Umbilical cord (tissue), 2 donors: ENCODE results near the gene PEX14. TPM values are rescaled to one million over a fixed set of nuclear protein-coding genes. Genes with fewer than 3 reads are reported as not detected.
"Not testable (repeated sequence)": the region's sequence is repeated elsewhere in the genome, so short reads cannot be mapped to it uniquely, and the experiment has no call there.

Experiments
- DNase-seq: peaks from one replicate; pipeline ENCODE4 v3.0.0-alpha.2; 2015; ENCODE audit warnings: low spot score
- total RNA-seq: library from RNA; depleted of rRNA; stranded (reverse); fragments of >200 nt; gene quantifications from one replicate; pipeline ENCODE4 v1.2.3, GENCODE V29; 2014; ENCODE audit warnings: low replicate concordance; ENCODE audit not compliant: insufficient read depth

PEX14 gene
- total RNA-seq, 1 donor from 2014 or later = 22.1 TPM

GRCh38 chr1:10450836-10451235, 23.9 kb upstream of the PEX14 start:
- no peak for DNase-seq

DNA sequence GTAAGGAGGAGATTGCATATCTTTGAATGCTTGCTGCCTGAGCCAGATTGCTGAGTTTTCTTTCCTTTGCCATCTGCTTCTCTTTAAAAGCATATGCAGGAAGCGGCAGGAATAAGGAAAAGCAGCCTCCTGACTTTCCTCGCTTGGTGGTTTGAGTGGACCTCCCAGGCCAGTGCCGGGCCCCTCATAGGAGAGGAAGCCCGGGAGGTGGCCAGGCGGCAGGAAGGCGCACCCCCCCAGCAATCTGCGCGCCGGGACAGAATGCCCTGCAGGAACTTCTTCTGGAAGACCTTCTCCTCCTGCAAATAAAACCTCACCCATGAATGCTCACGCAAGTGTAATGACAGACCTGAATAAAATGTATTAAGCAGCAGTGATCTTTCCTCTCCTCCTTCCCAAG, 23.5 kb upstream of the PEX14 start:
- peak; percentile 77 for DNase-seq

GRCh38 chr1:10456048-10456447, 18.7 kb upstream of the PEX14 start:
- DNase-seq = no peak

DNA sequence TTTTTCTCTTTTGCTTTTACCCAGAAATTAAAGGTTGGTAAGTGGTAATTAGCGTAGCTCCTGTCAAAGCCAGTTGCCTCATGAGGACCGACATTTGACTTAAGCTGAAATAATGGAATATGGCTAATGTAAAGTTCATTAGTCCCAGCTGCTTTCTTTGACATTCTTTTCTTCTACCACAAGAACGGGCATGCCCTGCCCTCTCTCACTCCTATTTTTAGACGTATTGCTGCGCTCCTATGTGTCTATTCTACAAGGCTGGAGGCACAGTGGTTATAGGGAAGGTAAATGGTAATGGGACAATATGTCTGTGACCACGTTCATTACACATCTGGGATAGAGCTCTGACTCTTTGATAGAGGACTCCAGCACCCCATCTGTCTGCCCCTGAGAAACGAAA, 18.1 kb upstream of the PEX14 start:
- peak; percentile 38 for DNase-seq

- DNase-seq = not testable (repeated sequence)
Measured at GRCh38 chr1:10457462-10457861, 17.3 kb upstream of the PEX14 start.

- peak; percentile 76 for DNase-seq
Measured at GRCh38 chr1:10457875-10458274, 16.9 kb upstream of the PEX14 start.

GRCh38 chr1:10459184-10459583, 15.6 kb upstream of the PEX14 start:
- DNase-seq = peak; percentile 59

GRCh38 chr1:10467078-10467477, 7.7 kb upstream of the PEX14 start:
- DNase-seq = no peak

DNA sequence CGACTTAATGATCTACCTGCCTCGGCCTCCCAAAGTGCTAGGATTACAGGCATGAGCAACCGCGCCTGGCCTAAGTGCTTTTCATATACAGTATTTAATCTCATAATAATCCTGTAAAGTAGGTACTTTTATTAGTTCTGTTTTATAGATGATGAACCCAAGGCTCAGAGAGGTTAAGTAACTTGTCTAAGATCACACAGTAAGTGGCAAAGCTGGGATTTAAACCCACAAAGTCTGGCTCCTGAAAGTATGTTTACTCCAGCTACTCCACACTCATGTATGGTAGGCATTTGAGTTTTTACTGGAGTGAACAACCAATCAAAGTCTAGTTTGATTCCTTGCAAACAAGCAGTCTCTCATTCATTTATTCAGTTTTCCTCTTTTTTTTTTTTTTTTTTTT, 4.7 kb upstream of the PEX14 start:
- no peak for DNase-seq

- DNase-seq = no peak
Measured at GRCh38 chr1:10471411-10472219, 3.1 kb upstream of the PEX14 start.

DNA sequence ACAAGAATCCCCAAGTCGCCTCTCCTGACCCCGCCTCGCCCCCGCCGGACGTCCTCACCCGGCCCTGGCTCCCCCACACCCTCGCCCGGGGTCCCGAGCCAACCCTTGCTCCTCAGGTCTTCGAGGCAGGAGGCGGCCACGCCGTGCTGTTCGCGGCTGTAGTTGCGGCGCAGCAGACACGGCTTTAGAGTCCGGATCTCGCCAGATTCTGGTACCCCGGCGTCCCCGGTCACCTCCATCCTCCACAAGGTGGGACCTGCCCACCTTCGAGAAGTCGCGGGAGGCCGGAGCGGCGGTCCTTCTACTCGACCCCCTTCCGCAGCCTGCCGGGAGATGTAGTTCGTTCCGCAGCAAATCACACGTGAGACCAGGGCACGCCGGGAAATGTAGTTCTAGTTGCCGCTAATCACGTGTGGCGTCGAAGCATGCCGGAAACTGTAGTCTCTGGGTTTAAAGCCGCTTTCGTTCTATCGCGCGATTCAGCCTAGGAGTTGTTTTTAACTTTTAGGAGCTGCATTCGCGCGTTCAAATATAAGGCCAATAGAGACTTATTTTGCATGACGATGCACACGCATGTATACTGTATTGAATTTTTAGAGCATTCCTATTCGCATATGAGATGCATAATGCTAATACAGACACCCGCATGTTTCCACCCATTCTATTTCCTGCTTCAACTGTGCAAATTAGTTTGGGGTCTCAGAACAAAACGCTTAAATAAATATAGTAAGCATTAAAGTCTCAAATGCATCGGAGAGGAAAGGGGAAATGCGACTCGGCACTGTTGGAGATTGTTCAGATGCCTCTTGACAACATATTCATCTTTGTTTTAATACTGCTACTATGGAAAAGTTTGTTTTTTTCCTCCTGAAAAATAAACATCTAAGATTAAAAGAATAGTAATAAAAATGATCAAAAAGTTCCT, 2.3 kb upstream of the PEX14 start, which contains the start of gene DFFA:
DFFA (minus strand) TSS at position 310 of the 925 bp plus-strand sequence; CDS start at position 239, 71 bp downstream.
- peak; percentile 99 for DNase-seq

DNA sequence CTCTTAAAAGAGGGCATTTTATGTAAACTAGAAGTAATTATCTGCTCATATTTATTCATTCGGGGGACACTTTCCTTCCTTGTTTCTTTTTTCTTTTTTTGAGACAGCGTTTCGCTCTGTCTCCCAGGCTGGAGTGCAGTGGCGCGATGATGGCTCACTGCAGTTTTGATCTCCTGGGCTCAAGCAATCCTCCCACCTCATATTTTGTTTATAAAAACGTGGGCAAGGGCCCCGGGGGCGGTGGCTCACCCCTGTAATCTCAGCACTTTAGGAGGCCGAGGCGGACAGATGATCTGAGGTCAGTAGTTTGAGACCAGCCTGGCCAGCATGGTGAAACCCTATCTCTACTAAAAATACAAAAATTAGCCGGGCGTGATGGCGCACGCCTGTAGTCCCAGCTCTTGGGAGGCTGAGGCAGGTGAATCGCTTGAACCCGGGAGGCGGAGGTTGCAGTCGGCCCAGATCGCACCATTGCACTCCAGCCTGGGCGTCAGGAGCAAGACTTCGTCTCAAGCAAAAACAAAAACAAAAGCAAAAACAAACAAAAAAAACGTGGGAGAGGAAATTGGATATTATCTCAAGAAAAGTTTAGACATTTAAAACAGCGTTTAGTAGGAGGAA, 1.5 kb upstream of the PEX14 start:
- DNase-seq = no peak

- DNase-seq = not testable (repeated sequence)
Measured at GRCh38 chr1:10474309-10474612, 489 bp upstream of the PEX14 start.

DNA sequence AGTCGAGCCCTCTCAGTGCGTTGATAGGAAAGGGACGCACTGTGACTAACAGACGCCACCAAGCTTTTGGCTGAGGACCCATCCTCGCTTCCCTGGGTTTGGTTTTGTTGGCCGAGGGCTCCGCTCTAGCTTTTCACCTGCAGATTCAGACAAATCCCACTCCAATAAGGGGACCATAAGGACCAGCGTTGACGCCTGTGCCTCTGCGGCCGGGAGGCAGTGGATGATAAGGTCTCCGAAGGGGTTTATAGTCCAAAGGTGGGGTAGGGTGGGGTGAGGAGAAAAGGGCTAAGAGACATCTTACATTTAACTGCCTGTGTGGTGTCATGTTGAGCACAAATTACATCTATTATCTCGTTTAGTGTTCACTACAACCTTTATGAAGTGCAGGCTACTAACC, 760 bp downstream of the PEX14 start:
- no peak for DNase-seq

- DNase-seq = no peak
Measured at GRCh38 chr1:10479296-10479695, 4.5 kb downstream of the PEX14 start.

DNA sequence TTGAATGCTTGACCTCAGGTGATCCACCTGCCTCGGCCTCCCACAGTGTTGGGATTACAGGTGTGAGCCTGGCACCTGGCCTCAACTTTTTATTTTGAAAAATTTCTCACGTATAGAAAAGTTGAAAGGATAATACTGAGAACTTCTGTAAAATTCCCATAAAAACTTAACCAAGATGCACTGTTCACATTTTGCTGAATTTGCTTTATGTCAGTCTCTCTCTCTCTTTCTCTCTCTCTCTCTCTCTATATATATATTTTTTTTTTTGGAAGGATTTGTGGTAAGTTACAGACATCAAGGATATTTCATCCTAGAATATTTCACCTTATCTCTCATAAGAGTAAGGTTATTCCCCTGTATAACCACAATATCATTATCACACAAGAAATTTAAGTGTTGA, 5.9 kb downstream of the PEX14 start:
- DNase-seq = no peak

GRCh38 chr1:10484521-10484920, 9.8 kb downstream of the PEX14 start:
- no peak for DNase-seq

DNA sequence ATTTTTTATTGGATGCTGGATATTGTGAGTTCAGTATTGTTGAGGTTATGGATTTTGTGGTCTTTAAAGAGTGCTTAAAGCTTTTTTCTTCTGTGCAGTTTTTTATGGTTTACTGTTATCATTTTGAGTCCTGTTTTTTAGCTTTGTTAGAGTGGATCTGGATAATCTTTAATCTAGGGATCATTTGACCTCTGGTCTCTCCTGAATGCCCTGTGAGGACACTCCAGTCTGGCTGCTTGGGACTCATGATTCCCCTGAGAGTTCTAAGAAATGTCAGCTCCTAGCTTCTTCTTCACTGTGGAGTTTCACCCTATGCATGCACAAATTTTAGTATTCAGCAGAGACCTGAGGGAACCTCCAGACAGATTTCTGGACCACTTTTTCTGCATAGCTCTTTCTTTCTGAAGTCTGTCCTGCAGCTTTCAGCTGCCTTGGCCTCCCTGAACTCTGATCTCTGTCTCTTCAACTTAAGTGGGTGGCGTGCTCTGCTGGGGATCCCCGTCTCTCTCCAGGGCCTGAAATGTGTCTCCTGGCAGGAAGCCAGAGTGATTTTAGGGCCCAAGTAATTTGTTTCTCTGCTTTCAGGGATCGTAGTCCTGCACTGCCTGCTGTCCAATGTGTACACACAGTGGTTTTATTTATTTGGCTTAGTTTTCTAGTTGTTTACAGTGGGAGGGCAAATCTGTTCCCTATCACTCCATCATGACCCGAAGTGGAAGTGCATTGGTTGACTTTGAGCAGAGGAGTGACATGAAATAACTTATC, 14.7 kb downstream of the PEX14 start:
- no peak for DNase-seq

DNA sequence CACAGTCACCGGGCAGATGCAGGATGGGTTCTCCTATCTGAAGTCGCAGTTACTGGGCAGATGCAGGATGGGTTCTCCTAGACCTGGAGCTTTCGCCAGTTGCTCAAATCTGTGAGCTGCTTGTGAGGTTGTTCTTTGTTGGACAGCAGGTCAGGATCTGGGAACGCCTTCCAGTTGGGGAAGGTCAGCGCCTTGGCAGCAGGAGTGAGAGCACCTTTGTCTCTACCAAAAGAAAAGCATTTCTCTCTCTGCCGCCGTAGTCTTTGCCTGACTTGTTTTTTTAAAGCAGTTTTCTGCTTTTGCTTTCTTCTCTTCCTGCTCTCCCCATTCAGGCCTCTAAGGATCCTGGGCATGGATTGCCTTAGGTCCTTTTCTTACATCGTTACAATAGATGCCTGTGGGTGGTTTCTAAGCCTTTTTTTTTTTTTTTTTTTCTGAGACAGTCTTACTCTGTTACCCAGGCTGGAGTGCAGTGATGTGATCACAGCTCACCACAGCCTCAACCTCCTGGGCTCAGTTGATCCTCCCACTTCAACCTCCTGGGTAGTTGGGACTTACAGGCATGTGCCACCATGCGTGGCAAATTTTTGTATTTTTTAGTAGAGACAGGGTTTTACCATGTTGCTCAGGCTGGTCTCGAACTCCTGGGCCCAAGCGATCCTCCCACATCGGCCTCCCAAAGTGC, 15.7 kb downstream of the PEX14 start:
- no peak for DNase-seq

DNA sequence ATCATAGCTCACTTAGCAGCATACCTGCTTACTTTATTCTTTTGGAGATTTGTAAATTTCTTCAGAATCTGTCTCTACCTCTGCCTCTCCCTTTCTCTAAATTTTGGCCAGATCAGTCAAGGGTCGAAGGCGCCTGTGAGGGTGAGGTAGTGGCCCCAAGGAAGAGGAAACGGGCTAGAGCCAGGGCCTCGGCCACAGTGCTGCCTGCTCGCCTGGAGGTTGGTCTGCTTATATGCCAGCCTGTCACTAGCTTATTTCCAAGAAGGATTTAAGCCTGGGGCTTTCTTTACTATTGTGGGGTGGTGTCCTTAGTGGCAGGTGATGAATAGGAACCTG, 19.6 kb downstream of the PEX14 start:
- DNase-seq = no peak
